Measurements from ENCODE around the gene KCNH2.

DNA sequence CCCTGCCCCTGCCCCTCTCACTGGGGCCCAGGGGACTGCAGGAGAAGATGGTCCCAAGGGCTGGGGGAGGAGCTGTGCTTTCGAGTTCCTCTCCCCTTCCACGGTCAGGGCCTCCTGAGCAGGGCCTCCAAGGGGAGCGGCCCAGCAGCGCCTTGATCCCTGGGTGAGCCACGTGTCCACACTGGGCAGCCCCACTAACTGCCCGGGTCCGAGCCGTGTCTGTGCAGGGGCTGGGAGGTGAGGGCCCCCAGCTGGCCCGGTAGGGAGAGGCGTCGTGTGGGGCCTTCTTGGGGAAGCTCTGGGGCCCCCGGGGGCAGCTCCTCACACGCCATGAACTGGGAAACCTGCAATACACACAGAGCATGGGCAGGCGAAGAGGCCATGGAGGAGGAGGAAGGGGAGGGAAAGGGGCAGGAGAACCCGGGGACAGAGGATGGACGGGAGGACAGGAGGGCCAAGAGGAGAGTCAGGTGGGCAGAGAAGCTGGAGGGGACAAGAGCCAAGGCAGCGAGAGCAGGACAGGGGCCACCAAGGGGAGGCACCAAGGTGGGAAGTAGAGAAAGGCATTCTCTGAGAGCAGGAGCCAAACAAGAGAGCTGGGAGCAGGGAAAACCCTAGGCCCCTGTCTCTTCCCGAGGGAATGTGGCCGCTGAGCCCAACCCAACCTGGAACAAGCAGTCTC is 32.8 kb downstream of the KCNH2 start:
- TF ChIP-seq, protein P1, sequence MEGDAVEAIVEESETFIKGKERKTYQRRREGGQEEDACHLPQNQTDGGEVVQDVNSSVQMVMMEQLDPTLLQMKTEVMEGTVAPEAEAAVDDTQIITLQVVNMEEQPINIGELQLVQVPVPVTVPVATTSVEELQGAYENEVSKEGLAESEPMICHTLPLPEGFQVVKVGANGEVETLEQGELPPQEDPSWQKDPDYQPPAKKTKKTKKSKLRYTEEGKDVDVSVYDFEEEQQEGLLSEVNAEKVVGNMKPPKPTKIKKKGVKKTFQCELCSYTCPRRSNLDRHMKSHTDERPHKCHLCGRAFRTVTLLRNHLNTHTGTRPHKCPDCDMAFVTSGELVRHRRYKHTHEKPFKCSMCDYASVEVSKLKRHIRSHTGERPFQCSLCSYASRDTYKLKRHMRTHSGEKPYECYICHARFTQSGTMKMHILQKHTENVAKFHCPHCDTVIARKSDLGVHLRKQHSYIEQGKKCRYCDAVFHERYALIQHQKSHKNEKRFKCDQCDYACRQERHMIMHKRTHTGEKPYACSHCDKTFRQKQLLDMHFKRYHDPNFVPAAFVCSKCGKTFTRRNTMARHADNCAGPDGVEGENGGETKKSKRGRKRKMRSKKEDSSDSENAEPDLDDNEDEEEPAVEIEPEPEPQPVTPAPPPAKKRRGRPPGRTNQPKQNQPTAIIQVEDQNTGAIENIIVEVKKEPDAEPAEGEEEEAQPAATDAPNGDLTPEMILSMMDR (IDR thresholded peaks at IDR 0.05) = no peak
- TF ChIP-seq POLR2A (IDR thresholded peaks at IDR 0.05) (no peak), POLR2AphosphoS5 (IDR thresholded peaks at IDR 0.05) (no peak)
